Muscle of arm (tissue), 12 donors: ENCODE measurements around the gene UBAP2L. TPM values are rescaled to one million over a fixed set of nuclear protein-coding genes. Genes with fewer than 3 reads are reported as not detected.
"Not testable (repeated sequence)": the region's sequence is repeated elsewhere in the genome, so short reads cannot be mapped to it uniquely, and the experiment has no call there.

ENCODE experiments used
- DNase-seq: peaks from one replicate; pipeline ENCODE4 v3.0.0-alpha.2; 2013
- polyA plus RNA-seq, 12 donors: library from polyadenylated mRNA; unstranded; fragments of 120-200 nt; gene quantifications; one replicate each; pipeline ENCODE4 v1.2.1, GENCODE V29; 2013; ENCODE audit not compliant: insufficient read length in 12 of 12

Gene UBAP2L
- polyA plus RNA-seq, 12 donors: 94.6 to 468 (median 111) TPM

GRCh38 chr1:154307670-154308270 lies 87.0 kb downstream of the UBAP2L start:
- DNase-seq: not testable (repeated sequence)

GRCh38 chr1:154309136-154309535 lies 88.4 kb downstream of the UBAP2L start:
- DNase-seq: not testable (repeated sequence)

- DNase-seq: not testable (repeated sequence)
These were observed 91.7 kb downstream of the UBAP2L start for GRCh38 chr1:154312229-154313065.

- no peak for DNase-seq
These were observed 92.3 kb downstream of the UBAP2L start for GRCh38 chr1:154313066-154313356.

- not testable (repeated sequence) for DNase-seq
These were observed 93.5 kb downstream of the UBAP2L start for GRCh38 chr1:154314226-154314625.

- no peak for DNase-seq
These were observed 95.9 kb downstream of the UBAP2L start for GRCh38 chr1:154316704-154317103.

- no peak for DNase-seq
These were observed 97.6 kb downstream of the UBAP2L start for GRCh38 chr1:154318386-154318785.

Other genes with a start within 250 kb of the UBAP2L start
- 10 to 100 TPM in 11 of 12 donors, not detected in 1; 58.3 to 90.5 (median 74.0) TPM for gene JTB, start 243.3 kb upstream of the UBAP2L start, polyA plus RNA-seq
- gene RAB13, start 234.6 kb upstream of the UBAP2L start, polyA plus RNA-seq: 100 to 1,000 TPM in 2 of 12 donors, 10 to 100 TPM in 9, not detected in 1; 68.1 to 152 (median 80.1) TPM
- 1,000 to 10,000 TPM; 2,545 to 3,821 (median 3,262) TPM for gene RPS27, start 230.2 kb upstream of the UBAP2L start, polyA plus RNA-seq
- gene NUP210L, start 65.9 kb upstream of the UBAP2L start, polyA plus RNA-seq: under 1 TPM in 3 of 12 donors, not detected in 9; 0.08 to 0.12 (median 0.11) TPM
- gene TPM3, start 28.9 kb upstream of the UBAP2L start, polyA plus RNA-seq: 1,000 to 10,000 TPM in 2 of 12 donors, 100 to 1,000 TPM in 10; 450 to 3,111 (median 675) TPM
- gene CFAP141, start 14.6 kb upstream of the UBAP2L start, polyA plus RNA-seq: not detected
- gene HAX1, start 51.7 kb downstream of the UBAP2L start, polyA plus RNA-seq: 10 to 100 TPM in 11 of 12 donors, not detected in 1; 59.0 to 79.9 (median 68.9) TPM
- gene AQP10, start 100.1 kb downstream of the UBAP2L start, polyA plus RNA-seq: under 1 TPM in 4 of 12 donors, not detected in 8; 0.14 to 0.28 (median 0.21) TPM
- 10 to 100 TPM in 11 of 12 donors, not detected in 1; 18.1 to 36.6 (median 24.9) TPM for gene ATP8B2, start 104.6 kb downstream of the UBAP2L start, polyA plus RNA-seq
- 1 to 10 TPM in 11 of 12 donors, not detected in 1; 2.8 to 9.8 (median 4.6) TPM for gene IL6R, start 184.4 kb downstream of the UBAP2L start, polyA plus RNA-seq